ENCODE results near the gene EML2. TPM values are rescaled to one million over a fixed set of nuclear protein-coding genes. Genes with fewer than 3 reads are reported as not detected.

EML2 gene
- total and polyA plus RNA-seq, 2 of the 8 experiments (the other 6 are each of a cell fraction or from before 2014, with no cell fraction given): 28.8 to 29.4 TPM

DNA sequence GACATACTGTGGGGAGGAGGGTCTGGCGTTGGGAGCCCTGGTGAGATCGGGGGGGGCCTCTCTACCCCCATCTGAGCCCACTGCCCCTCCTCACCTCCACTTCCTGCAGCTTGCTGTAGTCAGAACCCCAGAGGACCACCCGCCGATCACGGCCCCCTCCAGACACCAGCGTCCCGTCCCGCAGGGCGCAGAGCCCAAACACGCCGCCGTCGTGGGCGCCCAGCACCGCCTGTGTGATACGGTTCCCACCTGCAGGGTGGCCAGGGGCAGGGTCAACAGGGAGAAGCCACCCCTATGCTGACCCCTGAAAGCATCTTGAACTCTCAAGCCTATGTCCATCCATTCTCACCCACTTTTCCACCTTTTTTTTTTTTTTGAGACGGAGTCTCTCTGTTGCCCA is 17.8 kb downstream of the EML2 start:
- FAIRE-seq: no peak
- no peaks in the 10 kb centered on the region for H3K9me3 ChIP-seq (ENCODE audit: insufficient read depth in 2 of 2, low read depth in 1 of 2, low read length in 1 of 2)
- no peak overlapping the region for H2BK12ac ChIP-seq (ENCODE audit: low read depth, low read length)
- H3K4me2 ChIP-seq (ENCODE audit: insufficient read depth in 1 of 2, low read depth in 2 of 2, low read length in 2 of 2): no peak overlapping the region
- H3K79me1 ChIP-seq (ENCODE audit: low read depth, low read length): no peaks in the 10 kb centered on the region
- ChIA-PET CTCF (ENCODE audit: partially characterized antibody) (interaction anchor here (0.9 to 1.2 kb wide), 2 partner anchors 13 to 30 kb away, joined by 3 to 4 read pairs; no protein-coding TSS in a partner anchor), POLR2A (ENCODE audit: partially characterized antibody) (interaction anchor here (1.6 to 7.1 kb wide), 2 partner anchors 10 to 21 kb away, joined by 6 to 119 read pairs; no protein-coding TSS in a partner anchor)
- H2BK120ac ChIP-seq (replicated peaks; ENCODE audit: low read depth, low read length): no peak overlapping the region
- no peak overlapping the region; the same call in 1 of the 2 replicates for H4K8ac ChIP-seq (ENCODE audit: extremely low read depth, insufficient read depth, low read length)
- no peak overlapping the region for H2BK20ac ChIP-seq (ENCODE audit: low read length)
- no peaks in the 10 kb centered on the region for H3K27me3 ChIP-seq (replicated peaks in 1 of 4; ENCODE audit: control insufficient read depth in 3 of 4, extremely low read depth in 1 of 4, insufficient read depth in 3 of 4, low read length in 3 of 4)
- peaks cover 7% of the 10 kb centered on the region; the same call in 1 of the 2 replicates for H3K23me2 ChIP-seq (ENCODE audit: low read depth, low read length)
- H2BK5ac ChIP-seq (ENCODE audit: low read depth, low read length): no peak overlapping the region
- H4K5ac ChIP-seq (ENCODE audit: insufficient read length, low read depth, low read length): no peak overlapping the region
- no peak overlapping the region for H3K27ac ChIP-seq (ENCODE audit: low read depth, low read length)
- DNase-seq (ENCODE audit: low read depth in 1 of 2, low spot score in 2 of 2): no peak
- H3K18ac ChIP-seq (ENCODE audit: extremely low read depth, low read length): no peak overlapping the region
- H3K9ac ChIP-seq (replicated peaks in 1 of 4; ENCODE audit: extremely low read depth in 1 of 4, low read depth in 3 of 4, low read length in 3 of 4): no peak overlapping the region
- no peak overlapping the region for H3K23ac ChIP-seq (ENCODE audit: insufficient read length)
- H3K56ac ChIP-seq (replicated peaks; ENCODE audit: insufficient read length, low read depth, low read length): no peak overlapping the region
- H3K4me3 ChIP-seq (ENCODE audit: extremely low read depth in 1 of 4, insufficient read depth in 2 of 4, low read depth in 3 of 4, low read length in 4 of 4): no peak overlapping the region
- peaks cover 0 to 4% (median 0%) of the 10 kb centered on the region in 4 experiments; a peak in 3 of 8 replicates for H3K36me3 ChIP-seq (ENCODE audit: control insufficient read depth in 2 of 4, insufficient read depth in 4 of 4, low read length in 3 of 4)
- no peak for TF ChIP-seq BRCA1 (IDR thresholded peaks at IDR 0.05; ENCODE audit: low read depth, low read length)
- TF ChIP-seq CREB1 (IDR thresholded peaks at IDR 0.05): no peak
- TF ChIP-seq CHD1 (IDR thresholded peaks at IDR 0.05; ENCODE audit: low read depth, low read length): no peak
- TF ChIP-seq SRF (IDR thresholded peaks at IDR 0.05; ENCODE audit: low read depth, low read length): no peak
- no peak for TF ChIP-seq SP1 (IDR thresholded peaks at IDR 0.05; ENCODE audit: low read depth, low read length)
- TF ChIP-seq SIN3A (conservative IDR thresholded peaks at IDR 0.05 in 1 of 2, IDR thresholded peaks at IDR 0.05 in 1 of 2; ENCODE audit: low read depth in 1 of 2, low read length in 2 of 2): no peak
- H3K79me2 ChIP-seq (ENCODE audit: control insufficient read depth in 1 of 2, insufficient read depth in 2 of 2, low read length in 2 of 2): no peaks in the 10 kb centered on the region
- WGBS, 2 experiments (ENCODE audit: extremely low coverage in 1 of 2, insufficient coverage in 1 of 2, insufficient read length in 1 of 2, insufficient replicate concordance in 2 of 2, low coverage in 1 of 2, low lambda C conversion rate in 2 of 2, missing lambda C conversion rate in 1 of 2): 82% methylated on average over 16 of the region's 17 CpGs; no CpG with 5 or more reads in 1 of the 2 experiments
- H3K4me1 ChIP-seq (replicated peaks in 1 of 4; ENCODE audit: control insufficient read depth in 3 of 4, insufficient read depth in 4 of 4, low read length in 3 of 4): no peaks in the 10 kb centered on the region; a peak in 2 of 7 replicates
- H2AK5ac ChIP-seq (ENCODE audit: low read depth, low read length): no peak overlapping the region
- no peak overlapping the region for H2AFZ ChIP-seq (ENCODE audit: low read length)
- H4K91ac ChIP-seq (replicated peaks; ENCODE audit: insufficient read length, low read length): no peak overlapping the region
- no peak overlapping the region for H2BK15ac ChIP-seq (ENCODE audit: low read length)
- no peaks in the 10 kb centered on the region for H4K20me1 ChIP-seq (replicated peaks in 1 of 2; ENCODE audit: control insufficient read depth in 1 of 2, insufficient read depth in 2 of 2, low read length in 2 of 2)
- no peak overlapping the region for H3K4ac ChIP-seq (replicated peaks; ENCODE audit: insufficient read length, low read depth, low read length)
- no peak overlapping the region for H3K14ac ChIP-seq (ENCODE audit: insufficient read length)

All from H1 (cell line).